ENCODE results near the gene ERO1B.
"Not testable (repeated sequence)": the region's sequence is repeated elsewhere in the genome, so short reads cannot be mapped to it uniquely, and the experiment has no call there.

Gene ERO1B

DNA sequence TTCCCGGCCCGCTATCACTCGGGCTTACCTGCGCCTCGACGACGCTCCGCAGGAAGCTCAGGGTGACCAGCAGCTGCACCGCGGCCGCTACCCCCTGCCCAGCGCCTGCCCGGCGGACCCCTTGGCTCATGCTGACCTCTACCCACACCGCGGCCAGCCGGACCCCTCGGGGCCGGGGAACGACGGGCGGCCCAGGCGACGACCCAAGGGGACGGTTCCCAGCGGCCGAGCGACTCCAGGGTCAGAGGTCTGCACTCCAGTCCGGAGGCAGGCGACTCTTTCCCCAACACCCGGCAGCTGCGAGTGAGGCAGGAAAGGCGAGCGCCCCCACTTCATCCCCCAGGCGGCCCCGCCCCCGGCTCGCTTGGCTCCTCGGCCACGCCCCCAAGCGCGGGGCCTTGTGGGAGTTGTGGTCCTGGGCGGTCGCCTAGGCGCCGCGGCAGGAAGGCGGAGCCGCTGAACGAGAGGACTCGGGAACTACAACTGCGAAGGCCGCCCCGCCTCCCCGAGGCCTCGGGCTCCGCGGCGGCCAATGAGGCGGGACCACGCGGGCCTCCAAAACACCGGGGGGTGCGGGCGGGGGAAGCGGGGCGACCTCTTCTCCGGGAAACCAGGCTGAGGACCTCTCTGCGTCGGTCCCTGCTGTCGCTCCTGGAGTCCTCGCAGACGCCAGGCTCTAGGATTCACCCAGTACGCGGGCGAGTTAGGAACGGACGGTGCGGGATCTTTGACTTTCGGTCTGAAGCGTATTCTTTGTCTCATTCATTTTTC, at the start of gene ERO1B:
TSS of gene ERO1B (minus strand) at position 305 of the 771 bp plus-strand sequence. CDS start at position 130, 175 bp downstream.
- DNase-seq = peak; percentile 99

DNA sequence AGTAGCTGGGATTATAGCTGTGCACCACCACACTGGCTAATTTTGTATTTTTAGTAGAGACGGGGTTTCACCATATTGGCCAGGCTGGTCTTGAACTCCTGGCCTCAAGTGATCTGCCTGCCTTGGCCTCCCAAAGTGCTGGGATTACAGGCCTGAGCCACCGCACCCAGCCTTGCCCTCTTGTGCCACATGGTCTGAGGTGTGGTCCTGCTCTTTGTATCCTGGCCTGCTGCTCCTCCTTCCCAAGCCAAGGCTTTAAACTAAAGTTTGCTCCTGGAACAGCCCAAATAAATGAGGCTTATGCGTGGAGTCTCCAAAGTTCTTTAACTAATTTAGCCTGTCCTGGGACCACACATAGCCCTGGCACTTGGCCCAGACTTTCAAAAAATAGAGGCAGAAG, 49.7 kb upstream of the ERO1B start:
- not testable (repeated sequence) for DNase-seq

- no peak for DNase-seq
Measured at GRCh38 chr1:236326432-236326831, 44.7 kb upstream of the ERO1B start.

DNA sequence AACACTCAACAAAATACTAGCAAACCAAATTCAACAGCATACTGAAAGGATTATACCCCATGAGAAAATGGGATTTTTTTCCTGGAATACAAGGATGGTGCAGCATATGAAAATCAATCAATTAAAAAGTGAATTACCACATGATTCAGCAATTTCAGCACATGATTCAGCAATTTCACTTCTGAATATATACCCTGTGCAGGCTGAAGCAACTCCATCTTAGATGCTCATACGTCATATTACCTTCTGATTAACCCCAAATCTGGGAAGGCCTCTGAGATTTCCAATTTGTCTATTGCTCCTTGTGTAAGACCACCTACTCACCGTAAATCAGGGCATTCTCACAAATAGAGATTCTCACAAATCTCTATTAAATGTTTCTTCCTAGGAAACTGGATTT, 43.8 kb upstream of the ERO1B start:
- DNase-seq = no peak

- DNase-seq = no peak
Measured at GRCh38 chr1:236323819-236324411, 42.2 kb upstream of the ERO1B start.

- DNase-seq = no peak
Measured at GRCh38 chr1:236322566-236323409, 41.0 kb upstream of the ERO1B start.

DNA sequence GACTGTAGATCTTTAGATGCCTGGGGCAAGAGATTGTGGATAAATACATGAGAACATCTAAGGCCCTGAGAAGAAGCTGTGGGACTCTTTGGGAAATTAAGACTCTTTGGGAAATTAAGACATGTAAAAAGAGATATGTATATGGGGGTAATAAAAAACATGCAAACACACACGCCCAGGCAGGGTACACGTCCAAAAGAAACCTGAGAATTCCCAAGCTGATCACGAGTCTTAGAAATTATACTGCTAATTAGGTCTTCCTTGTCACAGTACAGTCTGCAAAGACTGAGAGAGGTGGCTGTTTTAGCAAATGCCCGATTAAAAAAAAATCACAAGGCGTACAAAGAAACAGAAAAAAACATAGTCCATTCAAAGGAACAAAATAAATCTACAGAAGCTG, 39.3 kb upstream of the ERO1B start:
- no peak for DNase-seq

- no peak for DNase-seq
Measured at GRCh38 chr1:236320671-236321070, 38.9 kb upstream of the ERO1B start.

DNA sequence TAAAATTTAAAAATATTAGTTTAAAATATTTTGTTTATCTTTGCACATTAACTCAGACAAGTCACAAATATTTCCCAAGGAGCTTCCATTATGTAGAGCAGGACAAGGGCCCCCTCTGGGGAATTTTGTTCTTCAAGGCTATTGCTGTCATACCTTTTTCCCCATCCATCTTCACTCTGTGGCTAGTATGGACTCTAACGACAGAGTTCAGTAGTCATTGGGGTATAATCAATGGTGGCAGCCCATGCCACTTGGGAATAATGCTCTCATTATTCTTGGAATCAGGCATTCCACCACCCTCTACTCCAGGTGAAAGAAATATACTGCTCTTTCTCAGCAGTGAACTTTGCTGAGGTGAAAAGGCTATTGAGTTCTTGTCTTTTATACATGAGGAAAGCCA, 38.5 kb upstream of the ERO1B start:
- DNase-seq = no peak

DNA sequence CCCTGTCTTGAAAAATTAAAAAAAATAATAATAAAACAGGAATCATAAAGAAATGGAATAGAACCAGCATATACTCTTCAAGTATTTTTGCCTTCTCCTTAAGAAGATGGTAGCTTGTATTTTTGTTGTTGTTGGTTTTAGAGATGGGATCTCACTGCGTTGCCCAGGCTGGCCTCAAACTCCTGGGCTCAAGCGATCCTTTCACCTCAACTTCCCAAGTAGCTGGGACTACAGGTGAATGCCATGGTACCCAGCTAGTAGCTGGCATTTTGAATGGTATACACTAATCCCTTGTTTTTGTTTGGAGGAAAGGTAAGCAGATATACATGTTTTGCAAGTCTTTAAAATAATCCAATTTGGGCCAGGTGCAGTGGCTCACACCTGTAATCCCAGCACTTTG, 34.7 kb upstream of the ERO1B start:
- no peak for DNase-seq

GRCh38 chr1:236315518-236315917, 33.8 kb upstream of the ERO1B start:
- no peak for DNase-seq

DNA sequence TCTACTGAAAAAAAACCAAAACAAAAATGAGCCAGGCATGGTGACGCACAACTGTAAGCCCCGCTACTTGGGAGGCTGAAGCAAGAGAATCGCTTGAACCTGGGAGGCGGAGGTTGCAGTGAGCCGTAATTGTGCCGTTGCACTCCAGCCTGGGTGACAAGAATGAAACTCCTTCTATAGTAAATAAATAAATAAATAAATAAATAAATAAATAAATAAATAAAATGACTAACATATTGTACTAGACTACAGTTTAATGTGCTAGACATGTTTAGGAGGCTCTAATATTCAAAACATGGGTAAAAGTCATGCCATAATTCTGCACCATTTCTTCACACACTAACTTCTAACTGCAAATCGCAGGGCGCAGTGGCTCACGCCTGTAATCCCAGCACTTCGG, 33.3 kb upstream of the ERO1B start:
- DNase-seq = no peak

DNA sequence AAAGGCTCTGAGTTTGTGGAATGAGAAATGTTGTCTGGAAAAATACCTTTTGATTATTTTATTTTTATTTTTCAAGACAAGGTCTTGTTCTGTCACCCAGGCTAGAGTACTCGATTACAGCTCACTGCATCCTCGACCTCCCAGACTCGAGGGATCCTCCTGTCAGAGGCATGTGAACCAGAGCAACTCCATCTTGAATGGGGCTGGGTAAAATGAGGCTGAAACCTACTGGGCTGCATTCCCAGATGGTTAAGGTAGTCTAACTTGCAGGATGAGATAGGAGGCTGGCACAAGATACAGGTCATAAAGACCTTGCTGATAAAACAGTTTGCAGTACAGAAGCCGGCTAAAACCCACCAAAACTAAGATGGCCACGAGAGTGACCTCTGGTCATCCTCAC, 32.3 kb upstream of the ERO1B start:
- not testable (repeated sequence) for DNase-seq

- no peak for DNase-seq
Measured at GRCh38 chr1:236313427-236313826, 31.7 kb upstream of the ERO1B start.

GRCh38 chr1:236311040-236311439, 29.3 kb upstream of the ERO1B start:
- no peak for DNase-seq

- no peak for DNase-seq
Measured at GRCh38 chr1:236308827-236309226, 27.1 kb upstream of the ERO1B start.

GRCh38 chr1:236307435-236307834, 25.7 kb upstream of the ERO1B start:
- DNase-seq = no peak

GRCh38 chr1:236304682-236305081, 22.9 kb upstream of the ERO1B start:
- DNase-seq = no peak

- DNase-seq = no peak
Measured at GRCh38 chr1:236303675-236304074, 21.9 kb upstream of the ERO1B start.

GRCh38 chr1:236302941-236303340, 21.2 kb upstream of the ERO1B start:
- no peak for DNase-seq

- DNase-seq = no peak
Measured at GRCh38 chr1:236301958-236302335, 20.2 kb upstream of the ERO1B start.

DNA sequence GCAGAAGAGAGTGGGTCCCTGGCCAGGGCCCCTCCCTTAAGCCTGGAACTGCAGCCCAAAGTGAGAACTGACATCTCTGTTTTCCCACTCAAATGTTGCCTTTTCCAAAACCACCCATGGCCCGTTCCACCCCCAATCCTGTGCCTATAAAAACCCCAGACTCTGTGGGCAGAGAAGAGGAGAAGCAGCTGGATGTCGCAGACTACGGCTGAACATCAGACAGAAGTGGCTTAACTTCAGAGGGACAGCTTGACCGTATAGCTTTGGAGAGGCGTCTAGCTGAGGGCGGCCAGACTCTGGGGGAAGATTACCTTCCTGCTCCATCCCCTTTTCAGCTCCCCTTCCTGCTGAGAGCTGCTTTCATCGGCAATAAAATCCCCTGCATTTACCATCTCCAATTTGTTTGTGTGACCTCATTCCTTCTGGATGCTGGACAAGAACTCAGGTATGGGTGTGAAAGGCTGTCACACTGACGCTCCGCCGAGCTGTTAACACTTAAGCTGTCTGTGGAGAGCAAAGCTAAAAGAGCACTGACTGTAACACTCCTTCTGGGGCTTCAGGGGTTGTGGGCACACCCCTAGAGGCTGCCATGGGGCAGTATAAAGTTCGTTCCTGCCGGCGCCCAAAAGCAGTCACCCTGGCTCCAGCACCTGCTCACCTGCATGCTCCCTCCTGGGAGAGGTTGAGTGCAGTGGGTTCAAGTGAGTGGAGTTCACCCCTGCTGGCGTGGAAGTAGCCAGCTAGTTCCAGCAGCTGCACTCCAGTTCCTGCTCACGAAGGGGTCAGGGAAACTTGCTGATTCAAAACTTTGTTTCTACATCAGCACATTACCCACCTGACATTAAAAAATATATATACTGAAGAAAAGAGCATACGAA, 19.6 kb upstream of the ERO1B start:
- DNase-seq = no peak

GRCh38 chr1:236297161-236297560, 15.4 kb upstream of the ERO1B start:
- no peak for DNase-seq
